GM10248 (cell line): ENCODE data around the gene IGFN1.

Experiments used
- CTCF ChIA-PET: fragments of 300-600 bp; sonication (Branson Sonifier 250); formaldehyde crosslinking; extraction: SDS; loops from one replicate; lab custom pipeline; 2021; ENCODE audit warnings: antibody characterized with exemption; lab: Yijun Ruan, JAX
- POLR2A ChIA-PET: fragments of 350-650 bp; sonication (Branson Sonifier 250); formaldehyde crosslinking; extraction: SDS; loops from one replicate; lab custom pipeline; 2020; ENCODE audit warnings: antibody characterized with exemption; lab: Yijun Ruan, JAX
- DNase-seq: peaks from one replicate; pipeline ENCODE4 v3.0.0; 2012; ENCODE audit errors: extremely low spot score
- CTCF ChIP-seq: IDR thresholded peaks from 2 replicates; pipeline ENCODE4 v1.5.1; 2012; ENCODE audit warnings: mild to moderate bottlenecking, low read depth; ENCODE audit errors: extremely low read depth, missing control alignments, control extremely low read depth

The IGFN1 gene

GRCh38 chr1:201163707-201164106 is 26.9 kb upstream of the IGFN1 start:
- no peak for TF ChIP-seq CTCF
- ChIA-PET POLR2A (no interaction called here), CTCF (interaction anchor here (0.8 kb wide), 1 partner anchor 15 kb away, joined by 3 read pairs; no protein-coding TSS in a partner anchor)
- no peak for DNase-seq

- DNase-seq = no peak
- TF ChIP-seq CTCF = no peak
- ChIA-PET POLR2A (no interaction called here), CTCF (interaction anchor here (0.7 kb wide), 1 partner anchor 13 kb away, joined by 3 read pairs; no protein-coding TSS in a partner anchor)
These were observed 26.0 kb upstream of the IGFN1 start for GRCh38 chr1:201164645-201165044.

- CTCF ChIA-PET = interaction anchor here (1.3 to 4.0 kb wide), 5 partner anchors 9 to 48 kb away, joined by 4 to 16 read pairs (median 4); no protein-coding TSS in a partner anchor
- no peak for DNase-seq
- POLR2A ChIA-PET = no interaction called here
- no peak for TF ChIP-seq CTCF
These were observed 23.3 kb upstream of the IGFN1 start for GRCh38 chr1:201167041-201167991.

GRCh38 chr1:201169203-201169602 is 21.4 kb upstream of the IGFN1 start:
- ChIA-PET CTCF (interaction anchor here (1.2 to 4.6 kb wide), 7 partner anchors 8 to 197 kb away, joined by 3 to 31 read pairs (median 4); no protein-coding TSS in a partner anchor), POLR2A (interaction anchor here (0.5 kb wide), 1 partner anchor 198 kb away, joined by 3 read pairs; no protein-coding TSS in a partner anchor)
- no peak for TF ChIP-seq CTCF
- DNase-seq = no peak

- DNase-seq = no peak
- ChIA-PET CTCF (interaction anchor here (1.4 to 4.6 kb wide), 5 partner anchors 12 to 198 kb away, joined by 3 to 31 read pairs (median 8); partner anchors contain the start of gene TMEM9), POLR2A (interaction anchor here (1.6 kb wide), 1 partner anchor 16 kb away, joined by 4 read pairs; the partner anchor contains the start of gene TMEM9)
- TF ChIP-seq CTCF = no peak
These were observed 20.6 kb upstream of the IGFN1 start for GRCh38 chr1:201169971-201170532.

- POLR2A ChIA-PET = interaction anchor here (0.6 to 1.6 kb wide), 2 partner anchors 17 to 1637 kb away, joined by 3 to 4 read pairs; partner anchors contain the start of genes KDM5B and TMEM9
- CTCF ChIA-PET = interaction anchor here (2.1 to 4.6 kb wide), 3 partner anchors 13 to 20 kb away, joined by 6 to 31 read pairs (median 8); partner anchors contain the start of gene TMEM9
- DNase-seq = peak; percentile 95
- no peak for TF ChIP-seq CTCF
These were observed 20.0 kb upstream of the IGFN1 start for GRCh38 chr1:201170533-201171062.
